ENCODE data around the gene NUP43.
"Not testable (repeated sequence)": the region's sequence is repeated elsewhere in the genome, so short reads cannot be mapped to it uniquely, and the experiment has no call there.

The NUP43 gene, protein sequence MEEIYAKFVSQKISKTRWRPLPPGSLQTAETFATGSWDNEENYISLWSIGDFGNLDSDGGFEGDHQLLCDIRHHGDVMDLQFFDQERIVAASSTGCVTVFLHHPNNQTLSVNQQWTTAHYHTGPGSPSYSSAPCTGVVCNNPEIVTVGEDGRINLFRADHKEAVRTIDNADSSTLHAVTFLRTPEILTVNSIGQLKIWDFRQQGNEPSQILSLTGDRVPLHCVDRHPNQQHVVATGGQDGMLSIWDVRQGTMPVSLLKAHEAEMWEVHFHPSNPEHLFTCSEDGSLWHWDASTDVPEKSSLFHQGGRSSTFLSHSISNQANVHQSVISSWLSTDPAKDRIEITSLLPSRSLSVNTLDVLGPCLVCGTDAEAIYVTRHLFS

DNA sequence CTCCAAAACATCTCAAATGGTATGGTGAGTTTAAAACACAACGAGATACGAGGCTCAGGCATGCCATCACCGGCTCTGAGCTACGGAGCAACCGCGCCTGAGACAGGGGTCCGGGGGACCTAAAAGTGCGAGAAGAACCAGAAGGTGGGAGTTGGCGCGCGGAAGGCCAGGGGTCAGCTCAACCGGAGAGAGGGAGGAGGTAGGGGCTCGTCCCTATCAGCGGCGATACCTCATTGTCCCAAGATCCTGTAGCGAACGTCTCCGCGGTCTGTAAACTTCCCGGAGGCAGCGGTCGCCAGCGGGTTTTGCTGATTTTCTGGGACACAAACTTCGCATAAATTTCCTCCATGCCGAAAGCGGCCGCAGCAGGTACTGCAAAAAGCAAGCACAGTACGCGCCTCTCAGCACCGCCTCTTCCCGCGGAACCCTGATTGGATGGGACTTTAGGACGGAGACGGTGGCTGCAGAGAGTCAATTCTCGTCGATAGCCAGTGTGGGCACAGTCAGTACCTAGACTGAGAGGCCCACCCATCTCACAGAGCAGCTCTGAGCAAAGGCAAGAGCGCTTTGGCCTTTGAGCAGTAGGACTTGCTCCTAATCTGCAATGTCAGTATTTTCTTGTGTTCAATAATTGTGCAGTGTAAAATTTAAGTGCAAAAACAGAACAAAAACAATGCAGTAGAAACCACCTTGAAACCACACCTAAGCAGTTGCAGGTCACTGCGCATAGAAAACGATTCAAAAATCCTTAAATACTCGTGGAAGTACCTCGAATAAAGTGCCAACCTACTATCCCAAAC is at the start of gene NUP43:
Gene NUP43, minus strand, starts transcription at position 383 of the 800 bp plus-strand sequence. Its CDS starts 34 bp downstream, at position 349.
- DNase-seq, result peak; percentile 92
- in situ Hi-C loops (cut with HindIII; ENCODE audit: low pct_ligation_motif_present, low pct_unique_long_range_greater_than_20kb, low sequenced_read_pairs), result no loop called here

GRCh38 chr6:149783551-149783950 is 37.2 kb upstream of the NUP43 start:
- DNase-seq, result no peak
- in situ Hi-C loops (cut with HindIII; ENCODE audit: low pct_ligation_motif_present, low pct_unique_long_range_greater_than_20kb, low sequenced_read_pairs), result no loop called here

DNA sequence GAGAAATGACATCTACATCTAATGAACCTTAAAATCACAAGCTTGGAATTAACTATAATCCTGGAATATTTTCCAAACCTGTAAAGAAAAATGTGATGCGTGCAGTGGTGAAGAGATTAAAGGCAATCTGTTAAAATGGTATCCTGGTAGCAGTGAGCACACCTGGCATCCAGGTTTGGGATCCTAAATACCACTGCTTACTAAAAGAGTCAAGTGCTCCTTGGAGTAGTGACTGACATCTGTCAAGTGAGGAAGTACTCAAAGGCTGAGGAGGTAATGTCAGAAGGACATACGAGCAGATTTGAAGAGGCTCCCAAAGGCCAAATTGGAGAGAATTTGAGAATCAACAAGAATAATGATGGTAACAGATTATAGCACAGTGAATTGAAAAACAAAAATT is 36.0 kb upstream of the NUP43 start:
- DNase-seq, result no peak
- in situ Hi-C loops (cut with HindIII; ENCODE audit: low pct_ligation_motif_present, low pct_unique_long_range_greater_than_20kb, low sequenced_read_pairs), result no loop called here

- no peak for DNase-seq
- in situ Hi-C loops (cut with HindIII; ENCODE audit: low pct_ligation_motif_present, low pct_unique_long_range_greater_than_20kb, low sequenced_read_pairs), result no loop called here
Observed at GRCh38 chr6:149781715-149782114, 35.4 kb upstream of the NUP43 start.

DNA sequence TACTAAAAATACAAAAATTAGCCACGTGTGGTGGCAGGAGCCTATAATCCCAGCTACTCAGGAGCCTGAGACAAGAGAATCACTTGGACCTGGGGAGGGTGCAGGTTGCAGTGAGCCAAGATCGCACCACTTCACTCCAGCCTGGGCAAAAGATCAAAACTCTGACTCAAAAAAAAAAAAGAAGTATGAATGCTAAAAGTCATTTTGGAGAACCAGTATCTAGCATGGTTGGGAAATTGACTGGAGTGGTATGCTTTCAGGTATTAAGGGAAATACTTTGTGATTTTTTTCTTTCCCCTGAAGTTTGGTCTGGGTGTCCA is 33.3 kb upstream of the NUP43 start:
- no peak for DNase-seq
- in situ Hi-C loops (cut with HindIII; ENCODE audit: low pct_ligation_motif_present, low pct_unique_long_range_greater_than_20kb, low sequenced_read_pairs), result no loop called here

DNA sequence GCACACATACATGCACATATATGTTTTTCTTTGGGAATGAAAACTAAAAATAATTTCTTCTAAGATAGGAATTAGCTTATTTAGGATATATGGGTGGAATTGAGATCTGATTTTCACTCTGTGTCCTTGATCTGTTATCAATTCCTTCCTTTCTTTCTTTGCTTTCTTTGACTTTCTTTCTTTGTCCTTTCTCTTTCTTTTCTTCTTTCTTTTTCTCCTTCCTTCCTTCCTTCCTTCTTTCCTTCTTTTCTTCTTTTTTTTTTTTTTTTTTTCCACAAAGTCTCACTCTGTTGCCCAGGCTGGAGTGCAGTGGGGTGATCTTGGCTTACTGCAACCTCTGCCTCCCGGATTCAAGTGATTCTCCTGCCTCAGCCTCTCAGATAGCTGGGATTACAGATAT is 31.3 kb upstream of the NUP43 start:
- no peak for DNase-seq
- in situ Hi-C loops (cut with HindIII; ENCODE audit: low pct_ligation_motif_present, low pct_unique_long_range_greater_than_20kb, low sequenced_read_pairs), result no loop called here

GRCh38 chr6:149771925-149772324 is 25.6 kb upstream of the NUP43 start:
- no peak for DNase-seq
- in situ Hi-C loops (cut with HindIII; ENCODE audit: low pct_ligation_motif_present, low pct_unique_long_range_greater_than_20kb, low sequenced_read_pairs), result no loop called here

DNA sequence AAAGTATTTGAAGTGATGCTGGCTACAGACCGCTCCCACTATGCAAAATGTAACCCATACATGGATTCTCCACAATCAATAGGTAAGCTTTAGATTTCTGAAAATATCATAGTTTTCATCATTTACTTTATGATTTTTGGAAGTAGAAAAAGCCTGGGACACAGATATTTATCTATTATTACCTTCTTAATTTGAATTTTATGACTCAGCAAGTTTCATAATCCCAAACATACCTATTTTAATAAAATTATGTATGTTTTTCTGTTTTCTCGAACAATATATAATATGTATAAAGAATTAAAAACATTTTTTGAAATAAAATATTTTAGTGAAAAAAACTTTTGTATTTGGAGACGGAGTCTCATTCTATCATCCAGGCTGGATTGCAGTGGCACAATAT is 24.9 kb upstream of the NUP43 start:
- no peak for DNase-seq
- in situ Hi-C loops (cut with HindIII; ENCODE audit: low pct_ligation_motif_present, low pct_unique_long_range_greater_than_20kb, low sequenced_read_pairs), result no loop called here

GRCh38 chr6:149769676-149770075 is 23.3 kb upstream of the NUP43 start:
- in situ Hi-C loops (cut with HindIII; ENCODE audit: low pct_ligation_motif_present, low pct_unique_long_range_greater_than_20kb, low sequenced_read_pairs), result no loop called here
- no peak for DNase-seq

DNA sequence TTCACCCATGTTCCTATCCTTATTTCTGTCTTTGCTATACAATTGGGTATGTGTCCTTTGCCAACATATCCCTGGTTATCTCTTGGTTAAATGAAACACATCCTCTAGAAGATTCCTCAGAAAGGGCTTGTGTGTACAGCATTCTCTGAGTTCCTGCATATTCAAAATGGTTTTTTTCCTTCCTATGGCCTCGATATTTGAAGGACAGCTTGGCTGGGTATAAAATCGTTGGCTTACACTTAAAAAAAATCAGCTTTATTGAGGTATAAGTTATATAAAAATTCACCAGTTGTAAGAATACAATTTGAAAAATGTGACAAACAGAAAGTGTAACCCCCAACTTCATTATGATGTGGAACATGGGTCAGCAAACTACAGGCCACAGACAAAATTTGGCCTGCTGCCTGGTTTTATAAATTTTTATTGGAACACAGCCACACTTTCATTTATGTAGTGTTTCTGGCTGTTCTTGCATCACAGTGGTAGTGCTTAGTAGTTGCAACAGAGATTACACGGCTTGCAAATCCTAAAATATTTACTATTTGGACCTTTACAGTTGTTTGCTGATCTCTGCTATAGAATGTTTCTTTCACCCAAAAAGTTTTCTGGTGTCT is 19.9 kb upstream of the NUP43 start:
- DNase-seq, result no peak
- in situ Hi-C loops (cut with HindIII; ENCODE audit: low pct_ligation_motif_present, low pct_unique_long_range_greater_than_20kb, low sequenced_read_pairs), result no loop called here

- DNase-seq, result no peak
Observed at GRCh38 chr6:149763866-149764265, 17.5 kb upstream of the NUP43 start.

GRCh38 chr6:149761438-149761837 is 15.1 kb upstream of the NUP43 start:
- no peak for DNase-seq
- in situ Hi-C loops (cut with HindIII; ENCODE audit: low pct_ligation_motif_present, low pct_unique_long_range_greater_than_20kb, low sequenced_read_pairs), result no loop called here

More at GRCh38 chr6:149763866-149764265, 17.5 kb upstream of the NUP43 start:
- in situ Hi-C loops (cut with HindIII; ENCODE audit: low pct_ligation_motif_present, low pct_unique_long_range_greater_than_20kb, low sequenced_read_pairs), result no loop called here

DNA sequence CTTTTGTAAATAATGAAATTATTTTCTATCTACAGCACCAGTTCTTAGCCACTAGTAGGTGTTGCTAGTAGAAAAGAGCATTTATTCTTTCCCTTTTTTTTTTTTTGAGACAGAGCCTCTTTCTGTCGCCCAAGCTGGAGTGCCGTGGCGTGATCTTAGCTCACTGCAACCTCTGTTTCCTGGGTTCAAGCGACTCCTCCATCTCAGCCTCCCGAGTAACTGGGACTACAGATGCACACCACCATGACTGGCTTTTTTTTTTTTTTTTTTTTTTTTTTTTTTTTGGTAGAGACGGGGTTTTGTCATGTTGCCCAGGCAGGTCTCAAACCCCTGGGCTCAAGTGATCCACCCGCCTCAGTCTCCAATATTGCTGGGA is 9.9 kb upstream of the NUP43 start:
- no peak for DNase-seq
- in situ Hi-C loops (cut with HindIII; ENCODE audit: low pct_ligation_motif_present, low pct_unique_long_range_greater_than_20kb, low sequenced_read_pairs), result no loop called here

DNA sequence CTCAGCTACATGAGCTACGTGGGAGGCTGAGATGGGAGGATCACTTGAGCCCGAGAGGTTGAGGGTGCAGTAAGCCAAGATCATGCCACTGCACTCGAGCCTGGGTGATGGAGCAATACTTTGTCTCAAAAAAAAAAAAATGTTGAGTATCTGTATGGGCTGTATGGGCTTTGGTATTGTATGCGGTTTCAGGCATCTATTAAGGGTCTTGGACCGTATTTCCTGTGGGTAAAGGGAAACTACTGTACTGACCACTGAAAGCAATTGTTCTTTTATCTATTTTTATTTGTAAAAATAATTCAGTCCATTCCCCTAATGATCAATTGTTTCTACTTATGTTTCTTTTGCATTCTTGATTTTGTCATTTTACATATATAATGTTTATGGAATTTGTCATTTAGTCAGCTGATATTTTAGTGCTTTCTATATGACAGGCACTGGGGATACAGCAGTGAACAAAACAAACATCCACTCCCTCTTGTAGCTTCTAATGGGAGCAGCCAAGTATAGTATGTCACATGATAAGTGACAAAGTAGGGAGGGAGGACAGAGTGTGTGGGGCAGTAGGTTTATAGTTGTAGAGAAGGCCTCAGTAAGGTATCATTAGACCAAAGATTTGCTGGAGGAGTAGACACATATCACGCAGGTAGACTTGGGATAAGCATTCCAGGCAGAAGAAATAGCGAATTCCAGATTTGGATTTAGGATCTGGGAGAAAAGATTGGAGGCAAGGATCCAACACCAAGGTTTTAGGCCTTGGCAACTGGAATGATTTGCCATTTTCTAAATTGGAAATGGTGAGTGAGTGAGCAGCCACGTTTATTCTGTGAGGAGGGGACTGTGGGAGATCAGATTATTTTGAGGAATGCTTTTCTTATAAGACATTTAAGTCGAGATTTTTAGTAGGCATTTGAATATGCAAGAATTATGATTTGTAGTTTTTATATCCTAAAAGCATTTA is 9.3 kb upstream of the NUP43 start:
- in situ Hi-C loops (cut with HindIII; ENCODE audit: low pct_ligation_motif_present, low pct_unique_long_range_greater_than_20kb, low sequenced_read_pairs), result no loop called here
- DNase-seq, result no peak

DNA sequence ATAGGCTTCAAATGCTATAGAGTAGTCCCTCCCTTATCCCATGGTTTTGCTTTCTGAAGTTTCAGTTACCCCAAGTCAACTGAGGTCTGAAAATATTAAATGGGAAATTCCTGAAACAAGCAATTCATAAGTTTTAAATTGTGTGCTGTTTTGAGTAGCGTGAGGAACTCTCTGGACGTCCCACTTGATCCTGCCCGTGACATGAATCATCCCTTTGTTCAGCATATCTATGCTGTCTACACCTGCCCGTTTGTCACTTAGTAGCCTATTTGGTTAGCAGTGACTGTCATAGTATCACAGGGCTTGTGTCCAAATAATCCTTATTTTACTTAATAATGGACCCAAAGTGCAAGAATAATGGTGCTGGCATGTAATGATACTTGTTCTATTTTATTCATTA is 8.2 kb upstream of the NUP43 start:
- no peak for DNase-seq
- in situ Hi-C loops (cut with HindIII; ENCODE audit: low pct_ligation_motif_present, low pct_unique_long_range_greater_than_20kb, low sequenced_read_pairs), result no loop called here

DNA sequence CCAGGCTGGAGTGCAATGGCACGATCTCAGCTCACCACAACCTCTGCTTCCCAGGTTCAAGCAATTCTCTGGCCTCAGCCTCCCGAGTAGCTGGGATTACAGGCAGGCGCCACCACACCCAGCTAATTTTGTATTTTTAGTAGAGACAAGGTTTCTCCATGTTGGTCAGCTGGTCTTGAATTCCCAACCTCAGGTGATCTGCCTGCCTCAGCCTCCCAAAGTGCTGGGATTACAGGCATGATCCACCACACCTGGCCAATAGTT is 7.0 kb upstream of the NUP43 start:
- in situ Hi-C loops (cut with HindIII; ENCODE audit: low pct_ligation_motif_present, low pct_unique_long_range_greater_than_20kb, low sequenced_read_pairs); DNase-seq: not testable (repeated sequence)

DNA sequence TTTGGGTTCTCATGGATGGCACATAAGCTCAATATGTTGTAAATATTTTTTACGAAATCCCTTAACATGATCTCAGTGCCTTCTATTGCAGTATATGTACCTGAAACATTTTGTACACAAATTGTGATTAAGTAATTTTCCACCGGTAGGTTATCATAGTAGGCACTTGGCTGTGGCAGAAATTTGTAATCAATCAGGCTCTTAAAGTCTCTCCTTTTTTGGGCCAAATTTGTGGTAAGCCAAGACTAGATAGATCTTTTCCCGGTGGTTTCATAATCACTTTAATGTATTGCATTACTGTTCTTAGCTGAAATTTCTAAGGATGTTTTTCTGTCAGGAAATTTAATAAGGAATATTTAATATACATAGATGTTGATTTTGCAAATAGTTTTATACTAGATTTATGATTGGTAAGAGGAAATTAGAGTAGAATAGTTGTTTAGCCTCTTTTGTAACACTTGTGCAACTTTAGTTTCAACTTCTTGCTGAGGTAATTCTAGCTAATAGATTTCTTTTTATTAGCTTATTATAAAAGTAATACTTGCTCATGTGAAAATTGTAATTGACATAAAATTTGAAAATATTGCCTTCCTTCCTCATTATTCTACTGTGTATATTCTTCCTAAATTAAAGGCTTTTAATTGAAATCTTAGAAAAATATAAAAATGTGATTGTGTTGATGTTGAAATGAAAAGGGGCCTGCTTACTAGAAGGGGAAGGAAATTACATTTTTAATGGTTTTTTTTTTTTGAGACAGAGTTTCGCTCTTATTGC is 6.5 kb upstream of the NUP43 start:
- DNase-seq, result no peak
- in situ Hi-C loops (cut with HindIII; ENCODE audit: low pct_ligation_motif_present, low pct_unique_long_range_greater_than_20kb, low sequenced_read_pairs), result no loop called here

GRCh38 chr6:149751920-149752319 is 5.6 kb upstream of the NUP43 start:
- DNase-seq; in situ Hi-C loops (cut with HindIII; ENCODE audit: low pct_ligation_motif_present, low pct_unique_long_range_greater_than_20kb, low sequenced_read_pairs): not testable (repeated sequence)

Measured in ACHN (cell line).